ENCODE measurements around the gene PDE1C.

Gene PDE1C

GRCh38 chr7:32043688-32044087 lies 26.5 kb downstream of the PDE1C start:
- Histone ChIP-seq H3K27me3 (ENCODE audit: control insufficient read depth in 1 of 2, insufficient read depth in 1 of 2, low read length in 2 of 2) (no peaks in the 10 kb centered on the region), H3K23ac (ENCODE audit: low read length in 2 of 2) (no peak overlapping the region), H3K9ac (ENCODE audit: low read length) (no peak overlapping the region), H3K14ac (ENCODE audit: low read length in 2 of 2) (no peak overlapping the region), H3K9me3 (ENCODE audit: control insufficient read depth, low read length) (no peaks in the 10 kb centered on the region), H4K8ac (ENCODE audit: low read length) (no peak overlapping the region), H3K79me1 (replicated peaks; ENCODE audit: low read length, poor library complexity, severe bottlenecking) (peaks cover 23% of the 10 kb centered on the region), H3K4ac (ENCODE audit: low read depth in 1 of 2, low read length in 2 of 2) (no peak overlapping the region), H3K4me2 (ENCODE audit: low read length, poor library complexity, severe bottlenecking) (no peak overlapping the region), H2BK5ac (ENCODE audit: low read depth, low read length, poor library complexity, severe bottlenecking) (no peak overlapping the region), H3K27ac (ENCODE audit: low read length, poor library complexity, severe bottlenecking) (peak overlapping the region; percentile 45), H2AK5ac (ENCODE audit: low read length, severe bottlenecking) (no peak overlapping the region), H3K4me1 (ENCODE audit: control insufficient read depth, insufficient read depth, low read depth, low read length) (peaks cover 9% of the 10 kb centered on the region), H3K4me3 (ENCODE audit: insufficient read depth in 1 of 2, low read depth in 1 of 2, low read length in 2 of 2) (no peak overlapping the region), H4K91ac (ENCODE audit: low read length) (no peak overlapping the region), H2BK12ac (ENCODE audit: low read length in 2 of 2) (no peak overlapping the region), H2BK15ac (ENCODE audit: low read depth, poor library complexity, severe bottlenecking) (no peak overlapping the region), H3K18ac (ENCODE audit: low read depth in 1 of 2, low read length in 2 of 2) (no peak overlapping the region), H3K36me3 (ENCODE audit: control insufficient read depth in 1 of 2, insufficient read depth in 2 of 2, low read depth in 1 of 2, low read length in 2 of 2) (peaks cover 0 to 3% of the 10 kb centered on the region in 2 experiments), H2BK120ac (ENCODE audit: low read depth, low read length) (no peak overlapping the region), H2AFZ (ENCODE audit: low read depth, low read length) (no peak overlapping the region)
- 100% methylated on average over 1 of the region's 3 CpGs for WGBS
- peak; percentile 79 for DNase-seq

- Histone ChIP-seq H3K4me2 (ENCODE audit: low read length, poor library complexity, severe bottlenecking) (no peak overlapping the region), H2BK12ac (ENCODE audit: low read length in 2 of 2) (peak overlapping the region in 1 of 2 experiments; percentile 12), H3K27me3 (ENCODE audit: control insufficient read depth in 1 of 2, insufficient read depth in 1 of 2, low read length in 2 of 2) (no peaks in the 10 kb centered on the region), H3K4me1 (ENCODE audit: control insufficient read depth, insufficient read depth, low read depth, low read length) (peaks cover 5% of the 10 kb centered on the region), H3K14ac (ENCODE audit: low read length in 2 of 2) (no peak overlapping the region), H3K4me3 (ENCODE audit: insufficient read depth in 1 of 2, low read depth in 1 of 2, low read length in 2 of 2) (no peak overlapping the region), H2BK15ac (ENCODE audit: low read depth, poor library complexity, severe bottlenecking) (no peak overlapping the region), H2BK5ac (ENCODE audit: low read depth, low read length, poor library complexity, severe bottlenecking) (no peak overlapping the region), H2AFZ (ENCODE audit: low read depth, low read length) (no peak overlapping the region), H3K27ac (ENCODE audit: low read length, poor library complexity, severe bottlenecking) (peak overlapping the region; percentile 45), H2AK5ac (ENCODE audit: low read length, severe bottlenecking) (peak overlapping the region; percentile 57), H4K8ac (ENCODE audit: low read length) (no peak overlapping the region), H3K4ac (ENCODE audit: low read depth in 1 of 2, low read length in 2 of 2) (peak overlapping the region in 1 of 2 experiments; percentile 19), H4K91ac (ENCODE audit: low read length) (no peak overlapping the region), H3K9me3 (ENCODE audit: control insufficient read depth, low read length) (no peaks in the 10 kb centered on the region), H3K79me1 (replicated peaks; ENCODE audit: low read length, poor library complexity, severe bottlenecking) (peaks cover 23% of the 10 kb centered on the region), H3K9ac (ENCODE audit: low read length) (no peak overlapping the region), H3K23ac (ENCODE audit: low read length in 2 of 2) (no peak overlapping the region), H3K36me3 (ENCODE audit: control insufficient read depth in 1 of 2, insufficient read depth in 2 of 2, low read depth in 1 of 2, low read length in 2 of 2) (peaks cover 0 to 3% of the 10 kb centered on the region in 2 experiments), H2BK120ac (ENCODE audit: low read depth, low read length) (no peak overlapping the region), H3K18ac (ENCODE audit: low read depth in 1 of 2, low read length in 2 of 2) (peak overlapping the region in 1 of 2 experiments; percentile 38)
- WGBS = 92% methylated on average over 4 of the region's 5 CpGs
- DNase-seq = no peak
Observed at GRCh38 chr7:32042900-32043299, 27.3 kb downstream of the PDE1C start.

DNA sequence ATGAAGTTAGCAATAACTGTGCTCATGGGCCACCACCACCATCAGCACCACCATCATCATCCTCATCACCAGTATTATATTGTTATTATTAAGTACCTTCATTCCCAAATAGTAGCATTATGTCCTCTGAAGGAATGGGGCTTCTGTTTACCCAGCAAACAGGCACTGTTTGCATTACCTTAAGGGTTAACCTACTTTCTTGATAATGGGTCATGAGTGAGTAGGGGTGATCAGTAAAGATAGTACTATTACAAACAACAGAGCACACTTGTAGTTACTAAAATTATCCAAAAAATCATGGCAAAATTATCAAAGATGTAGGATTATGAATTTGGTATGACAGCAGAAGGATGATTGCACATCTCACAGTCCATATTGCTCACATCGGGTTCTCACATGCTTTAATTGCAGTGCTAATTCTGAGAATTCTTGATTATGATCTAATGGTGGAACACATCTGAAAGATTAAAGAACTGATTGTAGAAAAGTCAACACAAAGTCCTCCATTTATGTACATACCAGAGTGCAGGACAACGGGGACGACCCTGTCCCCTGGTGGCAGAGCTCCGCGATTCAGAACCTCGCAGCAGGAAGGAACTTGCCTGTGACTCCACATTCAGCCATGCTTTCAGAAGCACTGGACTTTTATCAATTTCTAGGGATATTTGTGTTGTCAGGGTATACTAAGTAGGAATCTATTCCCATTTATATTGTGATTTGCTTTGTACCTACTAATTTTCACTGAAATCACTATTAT lies 31.0 kb downstream of the PDE1C start:
- no peak for DNase-seq
- Histone ChIP-seq H3K27me3 (ENCODE audit: control insufficient read depth in 1 of 2, insufficient read depth in 1 of 2, low read length in 2 of 2) (no peaks in the 10 kb centered on the region), H3K27ac (ENCODE audit: low read length, poor library complexity, severe bottlenecking) (no peak overlapping the region), H3K4ac (ENCODE audit: low read depth in 1 of 2, low read length in 2 of 2) (no peak overlapping the region), H4K8ac (ENCODE audit: low read length) (no peak overlapping the region), H3K9me3 (ENCODE audit: control insufficient read depth, low read length) (no peaks in the 10 kb centered on the region), H3K4me1 (ENCODE audit: control insufficient read depth, insufficient read depth, low read depth, low read length) (peaks cover 3% of the 10 kb centered on the region), H2AK5ac (ENCODE audit: low read length, severe bottlenecking) (no peak overlapping the region), H3K4me3 (ENCODE audit: insufficient read depth in 1 of 2, low read depth in 1 of 2, low read length in 2 of 2) (no peak overlapping the region), H3K79me1 (replicated peaks; ENCODE audit: low read length, poor library complexity, severe bottlenecking) (peaks cover 33% of the 10 kb centered on the region), H3K36me3 (ENCODE audit: control insufficient read depth in 1 of 2, insufficient read depth in 2 of 2, low read depth in 1 of 2, low read length in 2 of 2) (peaks cover 0 to 3% of the 10 kb centered on the region in 2 experiments), H3K14ac (ENCODE audit: low read length in 2 of 2) (no peak overlapping the region), H3K9ac (ENCODE audit: low read length) (no peak overlapping the region), H3K18ac (ENCODE audit: low read depth in 1 of 2, low read length in 2 of 2) (no peak overlapping the region), H2AFZ (ENCODE audit: low read depth, low read length) (no peak overlapping the region), H4K91ac (ENCODE audit: low read length) (no peak overlapping the region), H3K23ac (ENCODE audit: low read length in 2 of 2) (no peak overlapping the region), H2BK120ac (ENCODE audit: low read depth, low read length) (no peak overlapping the region), H2BK5ac (ENCODE audit: low read depth, low read length, poor library complexity, severe bottlenecking) (no peak overlapping the region), H3K4me2 (ENCODE audit: low read length, poor library complexity, severe bottlenecking) (no peak overlapping the region), H2BK15ac (ENCODE audit: low read depth, poor library complexity, severe bottlenecking) (no peak overlapping the region), H2BK12ac (ENCODE audit: low read length in 2 of 2) (no peak overlapping the region)
- WGBS = 84% methylated on average over 5 of the region's 6 CpGs

- no peak overlapping the region for H3K9ac ChIP-seq (ENCODE audit: low read length)
Observed at GRCh38 chr7:32037650-32038198, 32.5 kb downstream of the PDE1C start.

More at GRCh38 chr7:32037650-32038198, 32.5 kb downstream of the PDE1C start:
- H3K14ac ChIP-seq (ENCODE audit: low read length in 2 of 2) = no peak overlapping the region
- H3K27me3 ChIP-seq (ENCODE audit: control insufficient read depth in 1 of 2, insufficient read depth in 1 of 2, low read length in 2 of 2) = no peaks in the 10 kb centered on the region
- no peak overlapping the region for H3K4ac ChIP-seq (ENCODE audit: low read depth in 1 of 2, low read length in 2 of 2)
- H2BK5ac ChIP-seq (ENCODE audit: low read depth, low read length, poor library complexity, severe bottlenecking) = no peak overlapping the region
- peaks cover 0 to 3% of the 10 kb centered on the region in 2 experiments for H3K36me3 ChIP-seq (ENCODE audit: control insufficient read depth in 1 of 2, insufficient read depth in 2 of 2, low read depth in 1 of 2, low read length in 2 of 2)
- H3K4me3 ChIP-seq (ENCODE audit: insufficient read depth in 1 of 2, low read depth in 1 of 2, low read length in 2 of 2) = no peak overlapping the region
- no peak overlapping the region for H2AFZ ChIP-seq (ENCODE audit: low read depth, low read length)
- no peak overlapping the region for H3K18ac ChIP-seq (ENCODE audit: low read depth in 1 of 2, low read length in 2 of 2)
- H2BK12ac ChIP-seq (ENCODE audit: low read length in 2 of 2) = no peak overlapping the region
- no peak overlapping the region for H3K23ac ChIP-seq (ENCODE audit: low read length in 2 of 2)
- H3K27ac ChIP-seq (ENCODE audit: low read length, poor library complexity, severe bottlenecking) = no peak overlapping the region
- H2BK15ac ChIP-seq (ENCODE audit: low read depth, poor library complexity, severe bottlenecking) = no peak overlapping the region
- no peak overlapping the region for H3K4me2 ChIP-seq (ENCODE audit: low read length, poor library complexity, severe bottlenecking)
- no peak for DNase-seq
- H2AK5ac ChIP-seq (ENCODE audit: low read length, severe bottlenecking) = no peak overlapping the region
- H3K4me1 ChIP-seq (ENCODE audit: control insufficient read depth, insufficient read depth, low read depth, low read length) = peaks cover 1% of the 10 kb centered on the region
- H4K91ac ChIP-seq (ENCODE audit: low read length) = no peak overlapping the region
- H2BK120ac ChIP-seq (ENCODE audit: low read depth, low read length) = no peak overlapping the region
- H3K9me3 ChIP-seq (ENCODE audit: control insufficient read depth, low read length) = no peaks in the 10 kb centered on the region
- H3K79me1 ChIP-seq (replicated peaks; ENCODE audit: low read length, poor library complexity, severe bottlenecking) = peaks cover 28% of the 10 kb centered on the region
- H4K8ac ChIP-seq (ENCODE audit: low read length) = no peak overlapping the region

Measured in mesenchymal stem cell (in vitro differentiated cells and primary cell).